IMR-90 (cell line): ENCODE data around the gene SYTL3. TPM values are rescaled to one million over a fixed set of nuclear protein-coding genes. Genes with fewer than 3 reads are reported as not detected.

Experiments
- ATAC-seq: fragments of 200-7000 bp; cut with Tn5 transposase; 2 replicates; pipeline ENCODE4 v1.9.1; 2020; ENCODE audit warnings: low read depth, mild to moderate bottlenecking, moderate library complexity
- BruUV-seq: library from RNA; stranded (reverse); fragments of 400-500 nt; replicated peaks from 2 replicates; lab custom pipeline; 2021; lab: Mats Ljungman, UMichigan
- CTCF ChIA-PET: fragments of 300-600 bp; formaldehyde crosslinking; extraction: SDS; loops from one replicate; lab custom pipeline; 2021; ENCODE audit warnings: antibody characterized with exemption; lab: Yijun Ruan, JAX
- POLR2A ChIA-PET: fragments of 300-600 bp; sonication (Branson Sonifier 250); formaldehyde crosslinking; loops from one replicate; lab custom pipeline; 2022; ENCODE audit warnings: antibody characterized with exemption; ENCODE audit not compliant: unreplicated experiment; lab: Charles Lee
- DNase-seq: peaks from one replicate; pipeline ENCODE4 v3.0.0; 2013
- H2AFZ ChIP-seq: replicated peaks from 2 replicates; pipeline ENCODE3; 2013; ENCODE audit warnings: low read length, mild to moderate bottlenecking; ENCODE audit not compliant: poor library complexity
- H2AK5ac ChIP-seq: 2 replicates; pipeline ENCODE4 v1.6.1; 2013; ENCODE audit warnings: low read depth, low read length, inconsistent platforms
- H2AK9ac ChIP-seq: replicated peaks from 2 replicates; pipeline ENCODE3; 2013; ENCODE audit warnings: mild to moderate bottlenecking, low read depth, low read length, moderate library complexity; ENCODE audit not compliant: poor library complexity
- H2BK120ac ChIP-seq: 2 replicates; pipeline ENCODE4 v1.6.1; 2013; ENCODE audit warnings: low read depth, low read length, inconsistent platforms
- H2BK15ac ChIP-seq: 3 replicates; pipeline ENCODE4 v1.6.1; 2013; ENCODE audit warnings: low read depth, low read length, inconsistent platforms
- H2BK20ac ChIP-seq: 2 replicates; pipeline ENCODE4 v1.6.1; 2013; ENCODE audit warnings: low read depth, mild to moderate bottlenecking, inconsistent platforms, low read length, moderate library complexity
- H2BK5ac ChIP-seq: 2 replicates; pipeline ENCODE4 v1.6.1; 2013; ENCODE audit warnings: mild to moderate bottlenecking, low read depth, low read length, inconsistent platforms; ENCODE audit not compliant: poor library complexity, severe bottlenecking
- H3K14ac ChIP-seq: replicated peaks from 2 replicates; pipeline ENCODE4 v1.6.1; 2013; ENCODE audit warnings: low read depth, low read length, inconsistent platforms
- H3K18ac ChIP-seq: 2 replicates; pipeline ENCODE4 v1.6.1; 2013; ENCODE audit warnings: low read depth, low read length, control low read depth
- H3K23ac ChIP-seq: 2 replicates; pipeline ENCODE4 v1.6.1; 2013; ENCODE audit warnings: low read depth, low read length, inconsistent platforms
- H3K27ac ChIP-seq: 2 replicates; pipeline ENCODE4 v1.5.1; 2013; ENCODE audit warnings: mild to moderate bottlenecking, control low read depth, low read length; ENCODE audit not compliant: insufficient read depth
- H3K27me3 ChIP-seq: 2 replicates; pipeline ENCODE4 v1.6.1; 2013; ENCODE audit warnings: low read length; ENCODE audit not compliant: control insufficient read depth, insufficient read depth
- H3K36me3 ChIP-seq: 2 replicates; pipeline ENCODE4 v1.6.1; 2013; ENCODE audit warnings: low read length, mixed read lengths; ENCODE audit not compliant: control insufficient read depth, insufficient read depth
- H3K4ac ChIP-seq: 2 replicates; pipeline ENCODE4 v1.6.1; 2013; ENCODE audit warnings: low read depth, low read length, inconsistent platforms
- H3K4me1 ChIP-seq: 2 replicates; pipeline ENCODE4 v1.6.1; 2013; ENCODE audit warnings: low read length, mixed read lengths; ENCODE audit not compliant: control insufficient read depth, insufficient read depth
- H3K4me2 ChIP-seq: 2 replicates; pipeline ENCODE4 v1.6.1; 2013; ENCODE audit warnings: low read depth, mild to moderate bottlenecking, control low read depth, low read length, moderate library complexity
- H3K4me3 ChIP-seq: 2 replicates; pipeline ENCODE4 v1.5.1; 2013; ENCODE audit warnings: low read depth, mild to moderate bottlenecking, control low read depth, low read length, moderate library complexity; ENCODE audit not compliant: insufficient read depth
- H3K56ac ChIP-seq: 2 replicates; pipeline ENCODE4 v1.6.1; 2013; ENCODE audit warnings: low read length, inconsistent platforms; ENCODE audit not compliant: insufficient read depth; ENCODE audit errors: extremely low read depth
- H3K79me1 ChIP-seq, 2 experiments: 2 replicates each; pipeline ENCODE4 v1.6.1; 2013; ENCODE audit warnings: low read length in 2 of 2, inconsistent platforms in 1 of 2, low read depth in 1 of 2
- H3K9ac ChIP-seq: 2 replicates; pipeline ENCODE4 v1.6.1; 2013; ENCODE audit warnings: low read depth, low read length, control low read depth
- H3K9me1 ChIP-seq: 2 replicates; pipeline ENCODE4 v1.6.1; 2013; ENCODE audit warnings: low read length, inconsistent platforms; ENCODE audit not compliant: insufficient read depth
- H3K9me3 ChIP-seq: 2 replicates; pipeline ENCODE4 v1.6.1; 2013; ENCODE audit warnings: low read length; ENCODE audit not compliant: control insufficient read depth, insufficient read depth
- H4K20me1 ChIP-seq: 2 replicates; pipeline ENCODE4 v1.6.1; 2013; ENCODE audit warnings: low read length, inconsistent platforms; ENCODE audit not compliant: insufficient read depth
- H4K5ac ChIP-seq: 2 replicates; pipeline ENCODE4 v1.6.1; 2013; ENCODE audit warnings: mild to moderate bottlenecking, low read depth, low read length, control low read depth
- H4K8ac ChIP-seq, 2 experiments: 2 replicates each; pipeline ENCODE4 v1.6.1; 2013; ENCODE audit warnings: low read depth in 2 of 2, low read length in 2 of 2, control low read depth in 1 of 2, inconsistent platforms in 1 of 2
- H4K91ac ChIP-seq: 2 replicates; pipeline ENCODE4 v1.6.1; 2013; ENCODE audit warnings: low read depth, low read length, inconsistent platforms; ENCODE audit not compliant: insufficient read depth
- CTCF ChIP-seq: conservative IDR thresholded peaks from 2 replicates; pipeline ENCODE4 v1.5.1; 2012; ENCODE audit warnings: mild to moderate bottlenecking, low read depth, low read length, improper control_type of control experiment
- FOS ChIP-seq: fragments of 150-350 bp; IDR thresholded peaks from 2 replicates; pipeline ENCODE4 v1.6.1; 2016; ENCODE audit warnings: low read depth, low read length
- MXI1 ChIP-seq: IDR thresholded peaks from 2 replicates; pipeline ENCODE4 v1.6.1; 2012; ENCODE audit warnings: low read depth, mild to moderate bottlenecking, low read length, moderate library complexity, borderline replicate concordance
- RAD21 ChIP-seq: IDR thresholded peaks from 2 replicates; pipeline ENCODE4 v1.6.1; 2012; ENCODE audit warnings: low read length, improper control_type of control experiment
- USF2 ChIP-seq: fragments of 150-350 bp; IDR thresholded peaks from 2 replicates; pipeline ENCODE4 v1.6.1; 2017; ENCODE audit warnings: mild to moderate bottlenecking, antibody characterized with exemption, low read length, low read depth
- WGBS, 2 experiments: methylation state at CpG; one replicate each; pipeline versions ENCODE4 v1.1.5 to v1.1.7; 2013; ENCODE audit warnings: missing lambda C conversion rate in 2 of 2; ENCODE audit not compliant: insufficient read length in 1 of 2; ENCODE audit errors: extremely low coverage in 2 of 2; 5-methylcytosine and 5-hydroxymethylcytosine counted together
- dilution Hi-C: fragments of 300-500 bp; cut with HindIII; formaldehyde crosslinking; loops from one replicate; pipeline ENCODE4 v1.14.3; 2018; ENCODE audit warnings: low sequenced_read_pairs; ENCODE audit not compliant: unreplicated experiment
- in situ Hi-C: fragments of 300-500 bp; cut with MboI; formaldehyde crosslinking; loops from 3 replicates; pipeline ENCODE4 v1.14.3; 2019; ENCODE audit warnings: low sequenced_read_pairs, inconsistent platforms, mixed read lengths
- intact Hi-C: fragments of 100-400 bp; cut with micrococcal nuclease; formaldehyde crosslinking; loops from 2 replicates; pipeline ENCODE4 v1.10.0; 2022
- polyA plus RNA-seq, 3 experiments: library from polyadenylated mRNA; depleted of rRNA; stranded (reverse); fragments of >200 nt; gene quantifications; 2 replicates each; pipeline ENCODE4 v1.2.3, GENCODE V29; 2012; ENCODE audit warnings: low replicate concordance in 1 of 3
- total RNA-seq: library from RNA; depleted of rRNA; stranded (reverse); fragments of >200 nt; gene quantifications from 2 replicates; pipeline ENCODE4 v1.2.3, GENCODE V29; 2012

SYTL3 gene
- total and polyA plus RNA-seq, 2 of the 4 experiments (the other 2 are of a cell fraction) = 2.9 to 4.3 TPM

- TF ChIP-seq FOS = no peak
- no peak for TF ChIP-seq MXI1
These were observed 67.8 kb downstream of the SYTL3 start (continued) for GRCh38 chr6:158717341-158718330.

- peaks cover 11% of the 10 kb centered on the region for H3K9me1 ChIP-seq
- H4K8ac ChIP-seq = no peak overlapping the region
- no peak overlapping the region; the same call in 1 of the 2 replicates for H2BK20ac ChIP-seq
- DNase-seq = no peak
- no peak overlapping the region for H2BK5ac ChIP-seq
- H3K18ac ChIP-seq = no peak overlapping the region
- H3K4me2 ChIP-seq = no peak overlapping the region
- H4K5ac ChIP-seq = no peak overlapping the region
- H3K27me3 ChIP-seq = no peaks in the 10 kb centered on the region
- no peak overlapping the region for H3K9ac ChIP-seq
- dilution Hi-C loops (no loop called here), intact Hi-C loops (no loop called here), in situ Hi-C loops (no loop called here)
- 50% methylated on average over 2 of the region's 13 CpGs; no CpG with 5 or more reads in 1 of the 2 experiments for WGBS, 2 experiments
- no peak overlapping the region for H4K91ac ChIP-seq
- no peak overlapping the region; the same call in 1 of the 2 replicates for H3K23ac ChIP-seq
- peak; percentile 45; the same call in 1 of the 2 replicates for ATAC-seq
- H3K27ac ChIP-seq = no peak overlapping the region
- no peak overlapping the region for H2AK9ac ChIP-seq
- no peaks in the 10 kb centered on the region for H3K79me1 ChIP-seq
- peak overlapping the region; percentile 48 for H2AK5ac ChIP-seq
- ChIA-PET CTCF (interaction anchor here (0.6 kb wide), 1 partner anchor 500 kb away, joined by 6 read pairs; no protein-coding TSS in a partner anchor), POLR2A (no interaction called here)
- H3K56ac ChIP-seq = no peak overlapping the region
- no TSS peak for BruUV-seq
- peaks cover 6% of the 10 kb centered on the region for H3K4me1 ChIP-seq
- peak overlapping the region; percentile 9; the same call in 1 of the 2 replicates for H3K4ac ChIP-seq
- peak overlapping the region; percentile 17 for H2AFZ ChIP-seq
- no peaks in the 10 kb centered on the region for H4K20me1 ChIP-seq
- H3K4me3 ChIP-seq = no peak overlapping the region
- peak; percentile 49 for TF ChIP-seq RAD21
- TF ChIP-seq CTCF = peak; percentile 57
- no peak for TF ChIP-seq USF2
- H2BK15ac ChIP-seq = no peak overlapping the region; the same call in 2 of the 3 replicates
- no peak overlapping the region for H3K14ac ChIP-seq
- peak overlapping the region; percentile 33 for H2BK120ac ChIP-seq
- H3K36me3 ChIP-seq = no peaks in the 10 kb centered on the region
- H3K9me3 ChIP-seq = no peaks in the 10 kb centered on the region
These were observed 68.7 kb downstream of the SYTL3 start for GRCh38 chr6:158718461-158719046.
